ENCODE measurements around the gene UNC5C.

Gene UNC5C

GRCh38 chr4:95457353-95457752, 91.4 kb downstream of the UNC5C start:
- no peak for DNase-seq

GRCh38 chr4:95450294-95450693, 98.5 kb downstream of the UNC5C start:
- DNase-seq: no peak

GRCh38 chr4:95446173-95446572, 102.6 kb downstream of the UNC5C start:
- no peak for DNase-seq

- DNase-seq: no peak
These were observed 103.5 kb downstream of the UNC5C start for GRCh38 chr4:95445251-95445650.

GRCh38 chr4:95444812-95445211, 104.0 kb downstream of the UNC5C start:
- DNase-seq: no peak

GRCh38 chr4:95439896-95440295, 108.9 kb downstream of the UNC5C start:
- DNase-seq: no peak

- no peak for DNase-seq
These were observed 109.7 kb downstream of the UNC5C start for GRCh38 chr4:95439071-95439470.

- DNase-seq: no peak
These were observed 116.3 kb downstream of the UNC5C start for GRCh38 chr4:95432466-95432865.

GRCh38 chr4:95431678-95432077, 117.1 kb downstream of the UNC5C start:
- no peak for DNase-seq

GRCh38 chr4:95429416-95429815, 119.4 kb downstream of the UNC5C start:
- DNase-seq: no peak

GRCh38 chr4:95428291-95429070, 120.3 kb downstream of the UNC5C start:
- no peak for DNase-seq

GRCh38 chr4:95426455-95426854, 122.3 kb downstream of the UNC5C start:
- DNase-seq: no peak

- DNase-seq: no peak
These were observed 126.3 kb downstream of the UNC5C start for GRCh38 chr4:95422436-95422835.

GRCh38 chr4:95421869-95422268, 126.9 kb downstream of the UNC5C start:
- no peak for DNase-seq

- no peak for DNase-seq
These were observed 131.2 kb downstream of the UNC5C start for GRCh38 chr4:95417531-95417930.

GRCh38 chr4:95415346-95415771, 133.4 kb downstream of the UNC5C start:
- DNase-seq: no peak

- no peak for DNase-seq
These were observed 137.2 kb downstream of the UNC5C start for GRCh38 chr4:95411371-95412088.

GRCh38 chr4:95410387-95410977, 138.3 kb downstream of the UNC5C start:
- DNase-seq: no peak

GRCh38 chr4:95409750-95410149, 139.0 kb downstream of the UNC5C start:
- no peak for DNase-seq

GRCh38 chr4:95409127-95409526, 139.6 kb downstream of the UNC5C start:
- DNase-seq: no peak

- no peak for DNase-seq
These were observed 146.5 kb downstream of the UNC5C start for GRCh38 chr4:95402299-95402698.

GRCh38 chr4:95398217-95398616, 150.6 kb downstream of the UNC5C start:
- DNase-seq: no peak

GRCh38 chr4:95394752-95395306, 153.9 kb downstream of the UNC5C start:
- no peak for DNase-seq

- no peak for DNase-seq
These were observed 155.0 kb downstream of the UNC5C start for GRCh38 chr4:95393821-95394220.
